HEK293T (cell line): Measurements from ENCODE around the gene TMEM11.

ENCODE experiments used
- HDGF ChIP-seq: fragments of 450-650 bp; IDR thresholded peaks from 2 replicates; pipeline ENCODE4 v1.6.1; 2017; ENCODE audit warnings: antibody characterized with exemption, borderline replicate concordance
- SUZ12 ChIP-seq: fragments of 450-650 bp; IDR thresholded peaks from 2 replicates; pipeline ENCODE4 v1.6.1; 2016; ENCODE audit warnings: mild to moderate bottlenecking
- TARDBP ChIP-seq: fragments of 450-650 bp; IDR thresholded peaks from 2 replicates; pipeline ENCODE4 v1.6.1; 2016
- ZNF384 ChIP-seq: fragments of 450-650 bp; IDR thresholded peaks from 2 replicates; pipeline ENCODE4 v1.6.1; 2016

DNA sequence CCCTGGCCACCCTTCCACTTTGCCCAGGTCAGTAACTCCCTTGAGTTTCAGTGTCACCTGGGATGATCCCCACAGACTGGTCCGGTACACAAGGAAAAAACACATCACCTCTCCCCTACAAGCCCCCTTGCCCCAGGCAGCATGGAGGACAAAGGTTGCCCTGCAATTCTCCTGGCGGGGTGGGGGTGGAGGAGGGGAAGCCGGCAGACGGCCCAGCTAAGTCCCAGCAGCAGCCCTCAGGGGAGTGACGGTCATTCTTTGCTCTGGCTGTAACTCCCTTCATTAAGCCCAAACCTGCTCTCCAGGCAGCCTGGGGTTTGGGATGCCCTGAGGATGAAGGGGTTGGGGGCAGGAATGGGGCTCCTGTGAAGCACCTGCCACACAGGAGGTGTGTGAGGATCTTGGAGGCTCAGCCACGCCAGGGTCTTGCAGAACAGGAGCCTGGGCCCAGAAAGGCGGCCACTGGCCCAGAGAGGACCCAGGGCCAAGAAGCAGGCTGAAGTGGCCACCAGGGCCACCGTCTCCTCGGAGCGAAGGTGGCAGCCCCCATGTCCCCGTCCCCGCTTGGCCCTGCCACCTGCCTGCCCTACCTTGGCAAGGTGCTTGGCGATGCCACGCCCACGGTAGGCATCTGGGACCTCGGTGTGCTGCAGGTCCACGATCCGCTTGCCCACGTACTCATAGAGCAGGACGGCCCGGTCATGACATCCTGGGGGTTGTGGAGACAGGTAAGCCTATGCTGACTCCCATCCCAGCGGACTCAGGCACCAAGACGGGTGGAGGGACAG lies 29.7 kb upstream of the TMEM11 start:
- TF ChIP-seq ZNF384 (no peak), HDGF (no peak), TARDBP (no peak), SUZ12 (no peak)
